C4-2B (cell line): ENCODE measurements around the gene LRRC61.

ENCODE experiments used
- CTCF ChIP-seq: fragments of 450-650 bp; conservative IDR thresholded peaks from 2 replicates; pipeline ENCODE4 v1.5.1; 2017; ENCODE audit warnings: mild to moderate bottlenecking
- ZFX ChIP-seq: fragments of 450-650 bp; IDR thresholded peaks from 2 replicates; pipeline ENCODE4 v1.6.1; 2017

- TF ChIP-seq CTCF (no peak), ZFX (no peak)
Observed at GRCh38 chr7:150381785-150382122, 58.6 kb downstream of the LRRC61 start.
